ENCODE measurements around the gene LGALS14.

- TF ChIP-seq CTCF (IDR thresholded peaks at IDR 0.05) (no peak), POLR2A (IDR thresholded peaks at IDR 0.05) (no peak)
Measured at GRCh38 chr19:39661565-39661964, 42.7 kb upstream of the LGALS14 start.

Data from Peyer's patch (tissue), 4 donors.